Dermis lymphatic vessel endothelial cell (primary cell): Measurements from ENCODE around the gene ERVK3-1. TPM values are rescaled to one million over a fixed set of nuclear protein-coding genes. Genes with fewer than 3 reads are reported as not detected.

Source experiments
- total RNA-seq: library from RNA; depleted of rRNA; stranded (reverse); fragments of >200 nt; gene quantifications from 2 replicates; pipeline ENCODE4 v1.2.1, GENCODE V29; 2014

ERVK3-1 gene
- total RNA-seq: 20.9 and 25.0 TPM in 2 replicates

DNA sequence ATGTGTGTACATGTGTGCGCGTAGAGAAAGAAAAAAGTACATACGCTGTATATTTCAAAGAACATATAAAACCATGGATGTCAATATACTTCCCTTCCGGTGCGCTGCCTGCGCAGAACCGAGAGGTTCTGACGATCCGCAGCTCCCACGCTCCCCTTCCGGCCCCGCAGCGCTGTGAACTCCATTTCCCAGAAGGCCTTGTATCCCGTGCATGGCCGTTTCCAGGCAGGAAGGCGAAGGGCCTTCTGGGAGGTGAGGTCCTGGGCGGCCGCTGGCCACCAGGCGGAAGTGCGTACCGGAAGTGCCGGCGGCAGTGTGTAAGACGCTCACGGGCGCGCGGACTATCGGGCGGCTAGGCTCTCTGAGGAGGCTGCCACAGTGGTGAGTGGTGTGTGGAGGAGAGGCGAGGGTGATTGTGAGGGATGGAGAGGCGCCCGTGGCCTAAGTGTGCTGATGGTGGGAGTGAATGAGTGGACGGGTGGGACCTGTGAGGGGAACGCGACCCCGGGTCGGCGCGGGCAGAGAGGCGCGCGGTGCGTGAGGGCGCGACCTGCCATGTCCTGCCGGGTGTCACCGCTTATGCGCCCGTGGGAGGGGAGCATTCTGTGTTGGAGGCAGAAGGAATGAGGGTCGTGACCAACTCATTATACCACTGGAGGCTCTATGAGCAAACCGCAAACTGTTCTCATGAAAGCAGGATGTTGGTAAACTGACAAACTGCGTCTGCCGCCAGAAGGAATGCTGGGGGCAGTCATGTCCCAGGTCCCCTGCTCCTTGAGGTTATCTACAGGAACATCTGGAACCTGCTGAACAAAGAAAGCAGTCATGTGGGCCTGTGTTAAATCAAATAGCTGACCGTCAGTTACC, at the start of gene ERVK3-1:
Gene ERVK3-1, plus strand, starts transcription at position 313 of the 867 bp plus-strand sequence. CDS start 6,792 bp downstream, outside the sequence.

GRCh38 chr19:58278541-58279041, 26.6 kb upstream of the ERVK3-1 start, which contains the start of gene ZNF8:
TSS of gene ZNF8 (plus strand) at chr19:58278955. CDS start at chr19:58279082, 127 bp downstream.

GRCh38 chr19:58326914-58327726, 21.9 kb downstream of the ERVK3-1 start, which contains the start of gene ZSCAN22:
TSS of gene ZSCAN22 (plus strand) at chr19:58326994. CDS start at chr19:58334803, 7,809 bp downstream.

DNA sequence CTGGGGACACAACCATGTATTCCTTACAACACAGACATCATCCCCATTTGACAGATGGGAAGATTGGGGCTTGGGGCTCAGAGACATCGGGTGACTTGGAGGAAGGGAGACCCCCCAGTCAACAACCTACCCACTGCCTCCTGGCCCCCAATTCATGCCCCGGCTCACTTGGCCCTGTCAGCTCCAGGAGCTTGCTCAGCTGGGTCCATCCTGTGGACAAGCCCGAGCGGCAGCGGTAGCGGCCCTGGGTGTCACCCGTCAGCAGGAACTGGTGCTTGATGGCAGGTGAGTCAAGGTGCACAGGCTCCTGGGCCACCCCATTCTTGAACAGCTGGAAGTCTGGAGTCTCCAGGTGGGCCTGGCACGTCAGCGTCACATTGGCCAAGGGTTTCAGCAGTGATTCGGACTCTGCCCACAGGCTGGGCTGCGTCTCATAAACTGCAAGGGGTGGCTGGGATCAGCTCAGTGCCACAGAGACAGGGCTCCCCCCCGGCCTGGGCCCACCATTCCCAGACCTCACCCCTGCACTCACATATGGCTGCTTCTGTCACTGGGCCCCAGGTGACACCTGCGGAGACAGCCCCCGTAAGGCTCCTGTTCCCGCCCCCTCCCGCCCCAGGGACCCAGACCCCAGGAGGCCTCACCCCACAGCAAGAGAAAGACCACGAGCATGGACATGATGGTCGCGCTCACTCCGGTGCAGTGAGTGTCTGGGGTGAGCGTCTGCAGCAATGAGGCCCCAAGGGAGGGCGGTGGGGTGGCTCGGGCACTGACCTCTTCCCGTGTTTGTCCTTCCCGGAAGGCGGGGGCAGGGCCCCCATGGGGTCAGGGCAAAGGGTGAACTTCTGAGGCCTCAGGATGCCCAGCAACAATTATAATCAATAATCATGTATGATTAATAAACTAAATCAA, 47.8 kb downstream of the ERVK3-1 start, which contains the start of gene A1BG:
Gene A1BG, minus strand, starts transcription at position 733 of the 912 bp plus-strand sequence. Its CDS starts 55 bp downstream, at position 678.

GRCh38 chr19:58362272-58362994, 57.3 kb downstream of the ERVK3-1 start, which contains the start of gene ZNF497:
TSS of gene ZNF497 (minus strand) at chr19:58362751. CDS start at chr19:58357635, 5,116 bp downstream.

Other genes with a start within 250 kb of the ERVK3-1 start
- 0.33 and 0.34 TPM in 2 replicates for gene ZNF135, start 246.1 kb upstream of the ERVK3-1 start, total RNA-seq
- 7.5 TPM in 2 replicates for gene ZSCAN18, start 207.1 kb upstream of the ERVK3-1 start, total RNA-seq
- gene ZNF329, start 154.6 kb upstream of the ERVK3-1 start, total RNA-seq: 8.7 and 10.5 TPM in 2 replicates
- 13.4 and 14.4 TPM in 2 replicates for gene ZNF274, start 122.3 kb upstream of the ERVK3-1 start, total RNA-seq
- 47.7 and 55.9 TPM in 2 replicates for gene ZNF544, start 76.5 kb upstream of the ERVK3-1 start, total RNA-seq
- 3.7 and 5.2 TPM in 2 replicates for gene ZNF8, start 26.4 kb upstream of the ERVK3-1 start, total RNA-seq
- 1.7 and 2.4 TPM in 2 replicates for gene ZSCAN22, start 21.6 kb downstream of the ERVK3-1 start, total RNA-seq
- 2.7 and 7.3 TPM in 2 replicates for gene A1BG, start 48.1 kb downstream of the ERVK3-1 start, total RNA-seq
- 0.76 and 1.0 TPM in 2 replicates for gene ZNF497, start 57.4 kb downstream of the ERVK3-1 start, total RNA-seq
- gene ZNF837, start 75.7 kb downstream of the ERVK3-1 start, total RNA-seq: 1.8 and 2.2 TPM in 2 replicates
- 2,212 and 2,748 TPM in 2 replicates for gene RPS5, start 81.9 kb downstream of the ERVK3-1 start, total RNA-seq
- gene RNF225, start 90.3 kb downstream of the ERVK3-1 start, total RNA-seq: 0.09 TPM in 1 of 2 replicates, not detected in the other
- gene ZNF584, start 103.3 kb downstream of the ERVK3-1 start, total RNA-seq: 9.5 TPM in 2 replicates
- 4.9 and 6.1 TPM in 2 replicates for gene ZNF132, start 134.8 kb downstream of the ERVK3-1 start, total RNA-seq
- 7.5 and 7.6 TPM in 2 replicates for gene ZNF324B, start 146.2 kb downstream of the ERVK3-1 start, total RNA-seq
- gene ZNF324, start 161.7 kb downstream of the ERVK3-1 start, total RNA-seq: 10.6 and 11.6 TPM in 2 replicates
- 3.8 and 4.6 TPM in 2 replicates for gene ZNF446, start 171.0 kb downstream of the ERVK3-1 start, total RNA-seq
- 6.1 and 8.6 TPM in 2 replicates for gene SLC27A5, start 206.6 kb downstream of the ERVK3-1 start, total RNA-seq
- gene ZBTB45, start 214.4 kb downstream of the ERVK3-1 start, total RNA-seq: 3.7 and 4.4 TPM in 2 replicates
- gene TRIM28, start 238.7 kb downstream of the ERVK3-1 start, total RNA-seq: 273 and 307 TPM in 2 replicates
- gene CHMP2A, start 249.7 kb downstream of the ERVK3-1 start, total RNA-seq: 97.9 and 113 TPM in 2 replicates